ENCODE results near the gene TRIM25.

The TRIM25 gene

GRCh38 chr17:56913867-56914580 is at the start of gene TRIM25:
TSS of gene TRIM25 (minus strand) at chr17:56914049. CDS start at chr17:56913988, 61 bp downstream.
- TF ChIP-seq NFRKB (IDR thresholded peaks at IDR 0.05) (no peak), BHLHE40 (IDR thresholded peaks at IDR 0.05; ENCODE audit: borderline replicate concordance) (no peak), ELF4 (IDR thresholded peaks at IDR 0.05) (0 out of 2 replicates have a peak, but pooled peaks have one; percentile 19), FOXA1 (IDR thresholded peaks at IDR 0.05) (no peak), HDGF (IDR thresholded peaks at IDR 0.05; ENCODE audit: borderline replicate concordance) (no peak), CTBP1 (IDR thresholded peaks at IDR 0.05; ENCODE audit: borderline replicate concordance) (no peak)
- ChIA-PET POLR2A (interaction anchor here (0.6 to 1.9 kb wide), 23 partner anchors 9 to 195 kb away, joined by 3 to 14 read pairs (median 4); partner anchors contain the start of genes C17orf67, DGKE and SCPEP1), CTCF (interaction anchor here (1.2 kb wide), 1 partner anchor 94 kb away, joined by 5 read pairs; no protein-coding TSS in a partner anchor)
- DNase-seq (ENCODE audit: extremely low spot score), result peak; percentile 93

DNA sequence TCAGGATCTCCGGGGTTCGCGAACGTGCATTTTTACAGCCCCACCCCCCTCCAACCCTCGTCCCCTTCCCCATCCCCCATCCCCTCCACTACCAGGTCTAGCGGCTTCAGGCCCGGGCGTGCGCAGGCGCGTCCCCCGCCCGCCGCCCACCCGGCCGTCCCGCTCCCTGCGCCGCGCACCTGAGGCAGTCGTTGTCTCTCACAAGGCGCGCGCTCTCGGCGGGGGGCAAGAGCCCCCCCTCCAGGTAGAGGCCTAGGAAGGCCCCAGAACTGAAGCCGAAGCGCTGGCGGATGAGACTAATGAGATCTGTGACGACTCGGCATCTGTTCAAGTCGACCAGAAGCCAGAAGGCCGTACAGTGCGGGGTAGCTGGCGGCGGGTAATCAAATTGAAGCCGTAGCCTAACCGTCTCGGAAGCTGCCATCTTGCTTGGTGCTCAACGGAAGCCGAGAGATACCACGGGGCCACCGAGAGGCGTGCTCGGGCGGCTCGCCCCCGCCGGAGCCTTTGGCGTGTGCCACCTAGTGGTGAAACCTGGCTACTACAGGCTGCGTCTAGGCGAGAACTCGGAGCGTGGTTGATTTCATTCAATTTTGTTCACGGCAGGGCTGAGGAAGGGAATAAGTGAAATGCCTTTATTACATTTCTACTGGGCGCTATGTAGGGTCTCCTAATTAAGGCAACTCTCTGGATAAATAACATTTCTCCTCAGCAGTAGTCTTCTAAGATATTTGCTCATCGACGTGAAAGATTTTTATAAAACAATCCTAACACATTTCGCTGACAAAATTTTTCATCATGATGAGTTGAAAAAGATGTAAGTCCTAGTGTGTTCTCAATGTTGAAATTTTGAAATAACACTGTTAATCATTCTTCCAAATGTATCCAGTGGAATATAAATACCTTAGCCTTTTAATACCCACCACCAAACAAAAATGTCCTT is 47.0 kb upstream of the TRIM25 start, which contains the start of gene COIL:
Gene COIL, minus strand, starts transcription at position 455 of the 943 bp plus-strand sequence. Its CDS starts 31 bp downstream, at position 424.
- POLR2A ChIA-PET, result interaction anchor here (0.6 to 1.5 kb wide), 6 partner anchors 10 to 137 kb away, joined by 3 to 6 read pairs (median 5); partner anchors contain the start of genes AKAP1 and SCPEP1
- CTCF ChIA-PET, result interaction anchor here (0.6 to 0.9 kb wide), 2 partner anchors 18 to 131 kb away, joined by 3 to 4 read pairs; no protein-coding TSS in a partner anchor
- peak; percentile 87 for TF ChIP-seq NFRKB (IDR thresholded peaks at IDR 0.05)
- TF ChIP-seq HDGF (IDR thresholded peaks at IDR 0.05; ENCODE audit: borderline replicate concordance), result no peak
- TF ChIP-seq ZNF384 (IDR thresholded peaks at IDR 0.05), result no peak
- peak; percentile 68; the same call in 1 of the 2 replicates for TF ChIP-seq CTBP1 (IDR thresholded peaks at IDR 0.05; ENCODE audit: borderline replicate concordance)
- TF ChIP-seq FOXM1 (IDR thresholded peaks at IDR 0.05; ENCODE audit: borderline replicate concordance), result peak; percentile 94
- no peak for TF ChIP-seq SUZ12 (IDR thresholded peaks at IDR 0.05)
- no peak for TF ChIP-seq FOXK2 (IDR thresholded peaks at IDR 0.05)
- no peak for TF ChIP-seq LEF1 (IDR thresholded peaks at IDR 0.05; ENCODE audit: borderline replicate concordance)
- TF ChIP-seq, protein P1, sequence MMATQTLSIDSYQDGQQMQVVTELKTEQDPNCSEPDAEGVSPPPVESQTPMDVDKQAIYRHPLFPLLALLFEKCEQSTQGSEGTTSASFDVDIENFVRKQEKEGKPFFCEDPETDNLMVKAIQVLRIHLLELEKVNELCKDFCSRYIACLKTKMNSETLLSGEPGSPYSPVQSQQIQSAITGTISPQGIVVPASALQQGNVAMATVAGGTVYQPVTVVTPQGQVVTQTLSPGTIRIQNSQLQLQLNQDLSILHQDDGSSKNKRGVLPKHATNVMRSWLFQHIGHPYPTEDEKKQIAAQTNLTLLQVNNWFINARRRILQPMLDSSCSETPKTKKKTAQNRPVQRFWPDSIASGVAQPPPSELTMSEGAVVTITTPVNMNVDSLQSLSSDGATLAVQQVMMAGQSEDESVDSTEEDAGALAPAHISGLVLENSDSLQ (IDR thresholded peaks at IDR 0.05), result no peak
- TF ChIP-seq L3MBTL2 (conservative IDR thresholded peaks at IDR 0.05), result peak; percentile 87

GRCh38 chr17:56956992-56957391 is 43.1 kb upstream of the TRIM25 start:
- ChIA-PET CTCF (no interaction called here), POLR2A (no interaction called here)
- no peak for DNase-seq (ENCODE audit: extremely low spot score)
- TF ChIP-seq TARDBP (IDR thresholded peaks at IDR 0.05) (no peak), HDGF (IDR thresholded peaks at IDR 0.05; ENCODE audit: borderline replicate concordance) (no peak), FOXA1 (IDR thresholded peaks at IDR 0.05) (no peak), L3MBTL2 (conservative IDR thresholded peaks at IDR 0.05) (no peak), NFRKB (IDR thresholded peaks at IDR 0.05) (no peak), ZNF384 (IDR thresholded peaks at IDR 0.05) (no peak), BHLHE40 (IDR thresholded peaks at IDR 0.05; ENCODE audit: borderline replicate concordance) (no peak), LEF1 (IDR thresholded peaks at IDR 0.05; ENCODE audit: borderline replicate concordance) (no peak), FOXM1 (IDR thresholded peaks at IDR 0.05; ENCODE audit: borderline replicate concordance) (no peak), FOXK2 (IDR thresholded peaks at IDR 0.05) (no peak), ELF4 (IDR thresholded peaks at IDR 0.05) (no peak)
- TF ChIP-seq, protein P1 (IDR thresholded peaks at IDR 0.05), result no peak

More for the DNA sequence above, 47.0 kb upstream of the TRIM25 start, which contains the start of gene COIL:
- DNase-seq (ENCODE audit: extremely low spot score), result peak; percentile 97

GRCh38 chr17:56949595-56949994 is 35.7 kb upstream of the TRIM25 start:
- ChIA-PET POLR2A (interaction anchor here (1.5 kb wide), 1 partner anchor 11 kb away, joined by 5 read pairs; the partner anchor contains the start of gene COIL), CTCF (interaction anchor here (0.6 kb wide), 1 partner anchor 357 kb away, joined by 3 read pairs; no protein-coding TSS in a partner anchor)
- TF ChIP-seq SP1 (IDR thresholded peaks at IDR 0.05) (no peak), BHLHE40 (IDR thresholded peaks at IDR 0.05; ENCODE audit: borderline replicate concordance) (no peak), ARNT (IDR thresholded peaks at IDR 0.05) (no peak), FOXA1 (IDR thresholded peaks at IDR 0.05) (no peak), LEF1 (IDR thresholded peaks at IDR 0.05; ENCODE audit: borderline replicate concordance) (no peak), FOXM1 (IDR thresholded peaks at IDR 0.05; ENCODE audit: borderline replicate concordance) (no peak), ELF4 (IDR thresholded peaks at IDR 0.05) (no peak), FOXK2 (IDR thresholded peaks at IDR 0.05) (no peak), CTBP1 (IDR thresholded peaks at IDR 0.05; ENCODE audit: borderline replicate concordance) (no peak)
- no peak for DNase-seq (ENCODE audit: extremely low spot score)

DNA sequence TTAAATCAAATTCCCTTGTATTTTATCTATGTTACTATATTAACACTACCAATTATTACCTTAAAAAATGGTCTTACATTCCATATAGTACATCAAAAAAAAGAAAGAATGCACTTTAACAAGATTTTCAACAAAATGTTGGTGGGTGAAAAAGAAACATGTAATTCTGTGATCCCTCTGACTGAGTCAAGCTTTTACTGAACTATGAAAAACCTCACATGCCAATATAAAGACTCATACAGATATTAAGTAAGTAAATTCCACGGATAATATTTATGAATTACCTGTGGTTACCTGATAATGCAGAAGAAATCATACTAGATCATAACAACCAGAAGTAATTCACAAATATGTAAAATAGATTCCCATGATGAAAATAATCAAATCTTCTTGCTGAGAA is 34.6 kb upstream of the TRIM25 start:
- POLR2A ChIA-PET, result interaction anchor here (1.5 kb wide), 1 partner anchor 12 kb away, joined by 5 read pairs; the partner anchor contains the start of gene COIL
- CTCF ChIA-PET, result no interaction called here
- no peak for DNase-seq (ENCODE audit: extremely low spot score)
- TF ChIP-seq CTBP1 (IDR thresholded peaks at IDR 0.05; ENCODE audit: borderline replicate concordance) (no peak), SUZ12 (IDR thresholded peaks at IDR 0.05) (no peak), BHLHE40 (IDR thresholded peaks at IDR 0.05; ENCODE audit: borderline replicate concordance) (no peak), FOXK2 (IDR thresholded peaks at IDR 0.05) (no peak), LEF1 (IDR thresholded peaks at IDR 0.05; ENCODE audit: borderline replicate concordance) (no peak), SP1 (IDR thresholded peaks at IDR 0.05) (no peak), FOXM1 (IDR thresholded peaks at IDR 0.05; ENCODE audit: borderline replicate concordance) (no peak), TARDBP (IDR thresholded peaks at IDR 0.05) (no peak), ARNT (IDR thresholded peaks at IDR 0.05) (no peak), ELF4 (IDR thresholded peaks at IDR 0.05) (no peak), L3MBTL2 (conservative IDR thresholded peaks at IDR 0.05) (no peak)
- TF ChIP-seq, protein P1 (IDR thresholded peaks at IDR 0.05), result no peak

Data from HEK293T (cell line).